H1 (cell line): ENCODE results near the gene KRTAP10-3. TPM values are rescaled to one million over a fixed set of nuclear protein-coding genes. Genes with fewer than 3 reads are reported as not detected.

ENCODE experiments used
- CTCF ChIA-PET: fragments of 300-600 bp; sonication (Branson Sonifier 250); formaldehyde crosslinking; loops from one replicate; lab custom pipeline; 2021; ENCODE audit not compliant: partially characterized antibody; lab: Charles Lee
- POLR2A ChIA-PET: fragments of 300-600 bp; sonication (Branson Sonifier 250); formaldehyde crosslinking; loops from one replicate; lab custom pipeline; 2021; ENCODE audit warnings: inconsistent platforms; ENCODE audit not compliant: partially characterized antibody; lab: Charles Lee
- DNase-seq, 2 experiments: peaks; one replicate each; pipeline versions ENCODE4 v3.0.0 to v3.0.0-alpha.2; 2010 to 2022; ENCODE audit warnings: low spot score in 2 of 2, low read depth in 1 of 2, mixed read lengths in 1 of 2
- FAIRE-seq: peaks from 2 replicates; lab custom pipeline; 2011; peaks lifted over from hg19 to GRCh38; lab: Jason Lieb, UNC
- H2AFZ ChIP-seq: 2 replicates; pipeline ENCODE4 v1.8.1; 2012; ENCODE audit warnings: low read length, inconsistent platforms
- H2AK5ac ChIP-seq: 2 replicates; pipeline ENCODE4 v1.6.1; 2013; ENCODE audit warnings: low read depth, low read length
- H2BK120ac ChIP-seq: replicated peaks from 2 replicates; pipeline ENCODE3; 2013; ENCODE audit warnings: low read depth, low read length, inconsistent platforms
- H2BK12ac ChIP-seq: 2 replicates; pipeline ENCODE4 v1.6.1; 2013; ENCODE audit warnings: low read depth, low read length
- H2BK15ac ChIP-seq: 2 replicates; pipeline ENCODE4 v1.6.1; 2013; ENCODE audit warnings: low read length
- H2BK20ac ChIP-seq: 2 replicates; pipeline ENCODE4 v1.6.1; 2013; ENCODE audit warnings: low read length
- H2BK5ac ChIP-seq: 2 replicates; pipeline ENCODE4 v1.6.1; 2013; ENCODE audit warnings: low read depth, low read length
- H3K14ac ChIP-seq: 2 replicates; pipeline ENCODE4 v1.6.1; 2013; ENCODE audit warnings: inconsistent platforms; ENCODE audit not compliant: insufficient read length
- H3K18ac ChIP-seq: 2 replicates; pipeline ENCODE4 v1.6.1; 2013; ENCODE audit warnings: low read length; ENCODE audit errors: extremely low read depth
- H3K23ac ChIP-seq: 2 replicates; pipeline ENCODE4 v1.6.1; 2013; ENCODE audit warnings: inconsistent platforms; ENCODE audit not compliant: insufficient read length
- H3K23me2 ChIP-seq: 2 replicates; pipeline ENCODE4 v1.6.1; 2013; ENCODE audit warnings: low read depth, low read length
- H3K27ac ChIP-seq: 2 replicates; pipeline ENCODE4 v1.6.1; 2011; ENCODE audit warnings: low read depth, low read length, inconsistent platforms
- H3K27me3 ChIP-seq, 4 experiments: replicated peaks in 1 of 4; 1 replicate in 1 of 4; 2 replicates in 3 of 4; pipeline versions ENCODE4 v1.6.1 to v1.8.1; 2011 to 2013; ENCODE audit warnings: low read length in 3 of 4, mild to moderate bottlenecking in 3 of 4, inconsistent platforms in 2 of 4, mixed read lengths in 2 of 4, moderate library complexity in 1 of 4; ENCODE audit not compliant: control insufficient read depth in 3 of 4, insufficient read depth in 3 of 4; ENCODE audit errors: extremely low read depth in 1 of 4
- H3K36me3 ChIP-seq, 4 experiments: 2 replicates each; pipeline versions ENCODE4 v1.6.1 to v1.8.1; 2011 to 2013; ENCODE audit warnings: mild to moderate bottlenecking in 4 of 4, low read length in 3 of 4, moderate library complexity in 2 of 4, control low read depth in 1 of 4, inconsistent platforms in 1 of 4; ENCODE audit not compliant: insufficient read depth in 4 of 4, control insufficient read depth in 2 of 4
- H3K4ac ChIP-seq: replicated peaks from 2 replicates; pipeline ENCODE3; 2013; ENCODE audit warnings: low read length, low read depth, mixed read lengths, inconsistent platforms; ENCODE audit not compliant: insufficient read length
- H3K4me1 ChIP-seq, 4 experiments: replicated peaks in 1 of 4; 1 replicate in 1 of 4; 2 replicates in 3 of 4; pipeline versions ENCODE4 v1.6.1 to v1.8.1; 2011 to 2013; ENCODE audit warnings: low read length in 3 of 4, inconsistent platforms in 2 of 4, mixed read lengths in 1 of 4; ENCODE audit not compliant: insufficient read depth in 4 of 4, control insufficient read depth in 3 of 4
- H3K4me2 ChIP-seq, 2 experiments: 2 replicates each; pipeline versions ENCODE4 v1.6.1 to v1.8.1; 2011 to 2013; ENCODE audit warnings: low read depth in 2 of 2, low read length in 2 of 2, control low read depth in 1 of 2, inconsistent platforms in 1 of 2, mild to moderate bottlenecking in 1 of 2; ENCODE audit not compliant: insufficient read depth in 1 of 2
- H3K4me3 ChIP-seq, 4 experiments: fragments of 200-600, 300-600 bp in 1 of 4; sonication (generic), shearing (Covaris generic), sonication (Bioruptor Twin) in 1 of 4; 2 replicates each; pipeline versions ENCODE4 v1.5.1 to v1.8.1; 2011 to 2016; ENCODE audit warnings: low read length in 4 of 4, low read depth in 3 of 4, control low read depth in 2 of 4, inconsistent platforms in 2 of 4, mild to moderate bottlenecking in 2 of 4, mixed read lengths in 1 of 4, moderate library complexity in 1 of 4; ENCODE audit not compliant: insufficient read depth in 2 of 4; ENCODE audit errors: extremely low read depth in 1 of 4
- H3K56ac ChIP-seq: replicated peaks from 2 replicates; pipeline ENCODE3; 2013; ENCODE audit warnings: low read depth, mild to moderate bottlenecking, mixed read lengths, low read length, inconsistent platforms; ENCODE audit not compliant: insufficient read length
- H3K79me1 ChIP-seq: 2 replicates; pipeline ENCODE4 v1.6.1; 2013; ENCODE audit warnings: low read depth, low read length, control low read depth
- H3K79me2 ChIP-seq, 2 experiments: 2 replicates each; pipeline versions ENCODE4 v1.6.1 to v1.8.1; 2012 to 2013; ENCODE audit warnings: low read length in 2 of 2, mild to moderate bottlenecking in 2 of 2, inconsistent platforms in 1 of 2; ENCODE audit not compliant: insufficient read depth in 2 of 2, control insufficient read depth in 1 of 2
- H3K9ac ChIP-seq, 4 experiments: replicated peaks in 1 of 4; 1 replicate in 1 of 4; 2 replicates in 3 of 4; pipeline versions ENCODE4 v1.6.1 to v1.8.1; 2011 to 2013; ENCODE audit warnings: low read depth in 3 of 4, low read length in 3 of 4, control low read depth in 2 of 4, mild to moderate bottlenecking in 2 of 4, moderate library complexity in 2 of 4, inconsistent platforms in 1 of 4; ENCODE audit errors: extremely low read depth in 1 of 4
- H3K9me3 ChIP-seq, 2 experiments: 2 replicates each; pipeline versions ENCODE4 v1.6.1 to v1.8.1; 2012 to 2013; ENCODE audit warnings: mild to moderate bottlenecking in 2 of 2, moderate library complexity in 2 of 2, control low read depth in 1 of 2, inconsistent platforms in 1 of 2, low read depth in 1 of 2, low read length in 1 of 2, mixed read lengths in 1 of 2; ENCODE audit not compliant: insufficient read depth in 2 of 2
- H4K20me1 ChIP-seq, 2 experiments: replicated peaks in 1 of 2; 2 replicates each; pipeline versions ENCODE3 to v1.8.1; 2011 to 2013; ENCODE audit warnings: inconsistent platforms in 2 of 2, low read length in 2 of 2, mild to moderate bottlenecking in 1 of 2; ENCODE audit not compliant: insufficient read depth in 2 of 2, control insufficient read depth in 1 of 2
- H4K5ac ChIP-seq: 2 replicates; pipeline ENCODE4 v1.6.1; 2013; ENCODE audit warnings: low read length, low read depth, mixed read lengths, inconsistent platforms; ENCODE audit not compliant: insufficient read length
- H4K8ac ChIP-seq: 2 replicates; pipeline ENCODE4 v1.8.0; 2013; ENCODE audit warnings: mild to moderate bottlenecking, moderate library complexity, low read length, inconsistent platforms; ENCODE audit not compliant: insufficient read depth; ENCODE audit errors: extremely low read depth
- H4K91ac ChIP-seq: replicated peaks from 2 replicates; pipeline ENCODE3; 2013; ENCODE audit warnings: low read length, mixed read lengths, inconsistent platforms; ENCODE audit not compliant: insufficient read length
- BRCA1 ChIP-seq: IDR thresholded peaks from 2 replicates; pipeline ENCODE4 v1.6.1; 2012; ENCODE audit warnings: low read depth, low read length, improper control_type of control experiment
- CHD1 ChIP-seq: IDR thresholded peaks from 2 replicates; pipeline ENCODE4 v1.6.1; 2012; ENCODE audit warnings: low read depth, low read length, improper control_type of control experiment
- JUN ChIP-seq: IDR thresholded peaks from 2 replicates; pipeline ENCODE4 v1.6.1; 2011; ENCODE audit warnings: low read depth, mild to moderate bottlenecking, improper control_type of control experiment, low read length
- RAD21 ChIP-seq, 2 experiments: IDR thresholded peaks in 1 of 2; conservative IDR thresholded peaks in 1 of 2; 2 replicates each; pipeline ENCODE4 v1.6.1; 2011; ENCODE audit warnings: low read depth in 2 of 2, low read length in 2 of 2, improper control_type of control experiment in 1 of 2, inconsistent platforms in 1 of 2, mild to moderate bottlenecking in 1 of 2, moderate library complexity in 1 of 2
- RFX5 ChIP-seq: IDR thresholded peaks from 2 replicates; pipeline ENCODE4 v1.6.1; 2011; ENCODE audit warnings: low read depth, low read length, improper control_type of control experiment, borderline replicate concordance
- SAP30 ChIP-seq: fragments of 300-600 bp; sonication (generic); IDR thresholded peaks from 2 replicates; pipeline ENCODE4 v1.7.1; 2012; ENCODE audit warnings: low read length, moderate library complexity, mild to moderate bottlenecking, inconsistent platforms; ENCODE audit not compliant: insufficient read depth, insufficient replicate concordance
- whole genome bisulfite sequencing, 2 experiments: shearing (Covaris generic) in 1 of 2; methylation state at CpG; one replicate each; pipeline versions ENCODE4 v1.1.6 to v1.1.7; 2013 to 2015; ENCODE audit warnings: low lambda C conversion rate in 2 of 2, mixed read lengths in 2 of 2, inconsistent platforms in 1 of 2, low coverage in 1 of 2, missing lambda C conversion rate in 1 of 2; ENCODE audit not compliant: insufficient replicate concordance in 2 of 2, insufficient coverage in 1 of 2, insufficient read length in 1 of 2; ENCODE audit errors: extremely low coverage in 1 of 2, missing lambda C conversion rate in 1 of 2; 5-methylcytosine and 5-hydroxymethylcytosine counted together
- polyA plus RNA-seq, 7 experiments: library from polyadenylated mRNA; depleted of rRNA in 3 of 7; stranded (reverse) in 5 of 7; unstranded in 2 of 7; fragments of >200 nt in 5 of 7; fragments of 200-250 nt in 2 of 7; gene quantifications; 1 replicate in 5 of 7; 2 replicates in 1 of 7; 4 replicates in 1 of 7; pipeline versions ENCODE4 v1.2.1 to v1.2.3, GENCODE V29; 2011 to 2013; ENCODE audit warnings: missing spikeins in 2 of 7, mixed read lengths in 2 of 7
- total RNA-seq: library from RNA; stranded (reverse); fragmentation: NEBNext Ultra II Directional; extraction: Animal tissue kit (Norgen Biotek cat#: 25700); gene quantifications from 2 replicates; pipeline ENCODE4 v1.2.1, GENCODE V29; 2021

The KRTAP10-3 gene
- total and polyA plus RNA-seq, 2 of the 8 experiments (the other 6 are each of a cell fraction or from before 2014, with no cell fraction given), result not detected

DNA sequence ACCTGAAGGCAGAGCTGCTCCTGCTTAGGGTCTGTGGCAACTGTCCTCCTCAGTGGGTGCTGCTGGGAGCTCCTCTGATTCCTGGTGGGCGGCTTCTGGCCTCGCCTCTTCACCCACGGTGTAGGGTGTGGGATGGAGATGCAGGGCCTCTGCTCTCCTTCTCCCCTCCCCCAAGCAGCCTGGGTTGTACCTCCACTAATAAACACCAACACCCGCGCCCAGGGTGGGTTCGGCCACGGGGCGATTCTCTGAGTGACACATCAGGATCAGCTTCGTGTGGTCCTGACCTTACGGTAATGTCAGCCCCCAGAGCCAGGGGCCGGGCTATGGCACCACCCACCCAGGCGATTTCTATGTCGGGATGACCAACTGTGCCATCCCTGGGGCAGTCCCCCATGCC, 42.3 kb downstream of the KRTAP10-3 start:
- H3K9ac ChIP-seq, result no peak overlapping the region
- H2BK5ac ChIP-seq, result no peak overlapping the region
- no peak for TF ChIP-seq SAP30
- TF ChIP-seq CHD1, result no peak
- TF ChIP-seq RAD21 (IDR thresholded peaks at IDR 0.05 in 1 of 2, conservative IDR thresholded peaks at IDR 0.05 in 1 of 2; ENCODE audit: low read depth in 2 of 2, low read length in 2 of 2), result no peak
- no peak for TF ChIP-seq JUN
- no peak for TF ChIP-seq BRCA1
- no peak for TF ChIP-seq RFX5
- DNase-seq, result no peak
- H3K27me3 ChIP-seq, result no peaks in the 10 kb centered on the region
- no peak overlapping the region for H4K91ac ChIP-seq
- H3K4ac ChIP-seq, result no peak overlapping the region
- 94% methylated on average over 13 of the region's 13 CpGs; no CpG with 5 or more reads in 1 of the 2 experiments for WGBS, 2 experiments
- H2BK20ac ChIP-seq, result no peak overlapping the region
- no peak overlapping the region for H3K23ac ChIP-seq
- peaks cover 2% of the 10 kb centered on the region; the same call in 1 of the 2 replicates for H3K23me2 ChIP-seq
- no peaks in the 10 kb centered on the region for H3K79me1 ChIP-seq
- 0 out of 2 replicates have a peak overlapping the region, but pooled peaks have one; percentile 15 for H4K8ac ChIP-seq
- no peak overlapping the region for H3K4me2 ChIP-seq
- no peak overlapping the region for H3K56ac ChIP-seq
- no peak overlapping the region for H4K5ac ChIP-seq
- no peak for FAIRE-seq
- peaks cover 2 to 3% of the 10 kb centered on the region in 2 experiments for H4K20me1 ChIP-seq
- H3K4me1 ChIP-seq, result peaks cover 0 to 3% (median 0%) of the 10 kb centered on the region in 4 experiments; a peak in 1 of 7 replicates
- no peak overlapping the region for H3K27ac ChIP-seq
- ChIA-PET CTCF (interaction anchor here (0.9 to 1.3 kb wide), 3 partner anchors 10 to 244 kb away, joined by 3 to 4 read pairs (median 3); no protein-coding TSS in a partner anchor), POLR2A (interaction anchor here (0.7 to 2.7 kb wide), 10 partner anchors 10 to 292 kb away, joined by 3 to 9 read pairs (median 3); no protein-coding TSS in a partner anchor)
- peaks cover 0 to 1% (median under 1%) of the 10 kb centered on the region in 4 experiments; a peak in 3 of 8 replicates for H3K36me3 ChIP-seq
- no peak overlapping the region for H2BK15ac ChIP-seq
- H2AFZ ChIP-seq, result no peak overlapping the region
- H2AK5ac ChIP-seq, result no peak overlapping the region
- no peak overlapping the region for H2BK120ac ChIP-seq
- H3K14ac ChIP-seq, result no peak overlapping the region
- no peak overlapping the region for H2BK12ac ChIP-seq
- H3K18ac ChIP-seq, result no peak overlapping the region
- no peaks in the 10 kb centered on the region; a peak in 2 of 4 replicates for H3K9me3 ChIP-seq
- no peaks in the 10 kb centered on the region for H3K79me2 ChIP-seq
- H3K4me3 ChIP-seq, result no peak overlapping the region
